ENCODE measurements around the gene NLE1. TPM values are rescaled to one million over a fixed set of nuclear protein-coding genes. Genes with fewer than 3 reads are reported as not detected.

The NLE1 gene
- 10 to 100 TPM in 5 of 6 donors, 1 to 10 TPM in 1; 6.7 to 14.6 (median 11.1) TPM for total RNA-seq

GRCh38 chr17:35141681-35142466 lies at the start of gene NLE1:
NLE1 (minus strand) TSS chr17:35142303; CDS start chr17:35142275, 28 bp downstream.
- Histone ChIP-seq H3K9me3 (no peaks in the 10 kb centered on the region), H3K4me1 (peaks cover 11 to 21% (median 17%) of the 10 kb centered on the region in 4 donors), H3K27me3 (no peaks in the 10 kb centered on the region), H3K27ac (peak within 1 kb of the TSS in 2 of 4 donors; percentile 48 to 65), H3K4me3 (peak within 1 kb of the TSS; percentile 83 to 98 (median 94)), H3K36me3 (peaks cover 6 to 30% (median 15%) of the 10 kb centered on the region in 4 donors)
- 0 to 1% methylated on average over 29 to 36 of the region's 65 CpGs for WGBS, 2 donors
- ATAC-seq (ENCODE audit: low FRiP score in 2 of 2) (peak; percentile 93 to 98), DNase-seq (peak; percentile 77 to 96)
- TF ChIP-seq POLR2A (IDR thresholded peaks at IDR 0.05) (peak in 1 of 4 donors; percentile 15), EP300 (IDR thresholded peaks at IDR 0.05) (no peak), POLR2AphosphoS5 (IDR thresholded peaks at IDR 0.05) (peak in 1 of 2 donors; percentile 53), CTCF (IDR thresholded peaks at IDR 0.05) (peak; percentile 91 to 95 (median 93))

- Histone ChIP-seq H3K27ac (no peak overlapping the region), H3K9me3 (peaks cover 0 to 4% (median 0%) of the 10 kb centered on the region in 4 donors), H3K36me3 (no peaks in the 10 kb centered on the region), H3K4me1 (peaks cover 0 to 4% (median 0%) of the 10 kb centered on the region in 4 donors), H3K27me3 (no peaks in the 10 kb centered on the region), H3K4me3 (no peak overlapping the region)
- ATAC-seq (ENCODE audit: low FRiP score in 2 of 2) (no peak), DNase-seq (no peak)
- TF ChIP-seq CTCF (IDR thresholded peaks at IDR 0.05): no peak
- no peak for TF ChIP-seq EP300 (IDR thresholded peaks at IDR 0.05)
- no peak for TF ChIP-seq POLR2AphosphoS5 (IDR thresholded peaks at IDR 0.05)
- no peak for TF ChIP-seq POLR2A (IDR thresholded peaks at IDR 0.05)
- WGBS, 2 donors: 73 to 76% methylated on average over 11 of the region's 11 CpGs
These were observed 49.0 kb upstream of the NLE1 start for GRCh38 chr17:35191001-35191695.

GRCh38 chr17:35189291-35189690 lies 47.2 kb upstream of the NLE1 start:
- Histone ChIP-seq H3K4me1 (peaks cover 0 to 4% (median 0%) of the 10 kb centered on the region in 4 donors), H3K27me3 (no peaks in the 10 kb centered on the region), H3K9me3 (no peaks in the 10 kb centered on the region), H3K36me3 (no peaks in the 10 kb centered on the region), H3K27ac (no peak overlapping the region), H3K4me3 (no peak overlapping the region)
- ATAC-seq (ENCODE audit: low FRiP score in 2 of 2): peak in 1 of 2 donors; percentile 55
- WGBS, 2 donors: 65 to 73% methylated on average over 3 of the region's 3 CpGs
- no peak for DNase-seq
- TF ChIP-seq CTCF (IDR thresholded peaks at IDR 0.05): no peak
- TF ChIP-seq POLR2AphosphoS5 (IDR thresholded peaks at IDR 0.05): no peak
- no peak for TF ChIP-seq EP300 (IDR thresholded peaks at IDR 0.05)
- TF ChIP-seq POLR2A (IDR thresholded peaks at IDR 0.05): no peak

- no peaks in the 10 kb centered on the region for H3K9me3 ChIP-seq
- H3K27ac ChIP-seq: no peak overlapping the region
- TF ChIP-seq CTCF (IDR thresholded peaks at IDR 0.05): no peak
- TF ChIP-seq EP300 (IDR thresholded peaks at IDR 0.05): no peak
- TF ChIP-seq POLR2AphosphoS5 (IDR thresholded peaks at IDR 0.05): no peak
- no peak for TF ChIP-seq POLR2A (IDR thresholded peaks at IDR 0.05)
- 35 to 52% methylated on average over 2 of the region's 2 CpGs for WGBS, 2 donors
- peak in 1 of 2 donors; percentile 30 for ATAC-seq (ENCODE audit: low FRiP score in 2 of 2)
- DNase-seq: no peak
- H3K4me3 ChIP-seq: no peak overlapping the region
- no peaks in the 10 kb centered on the region for H3K27me3 ChIP-seq
- no peaks in the 10 kb centered on the region for H3K36me3 ChIP-seq
- peaks cover 0 to 4% (median 0%) of the 10 kb centered on the region in 4 donors for H3K4me1 ChIP-seq
These were observed 46.0 kb upstream of the NLE1 start for GRCh38 chr17:35188111-35188510.

All from upper lobe of left lung (tissue), 6 donors.